ENCODE measurements around the gene ITGA11. TPM values are rescaled to one million over a fixed set of nuclear protein-coding genes. Genes with fewer than 3 reads are reported as not detected.

Gene ITGA11
- total and polyA plus RNA-seq, 2 experiments from 2014 or later: 0.03 to 0.40 TPM

DNA sequence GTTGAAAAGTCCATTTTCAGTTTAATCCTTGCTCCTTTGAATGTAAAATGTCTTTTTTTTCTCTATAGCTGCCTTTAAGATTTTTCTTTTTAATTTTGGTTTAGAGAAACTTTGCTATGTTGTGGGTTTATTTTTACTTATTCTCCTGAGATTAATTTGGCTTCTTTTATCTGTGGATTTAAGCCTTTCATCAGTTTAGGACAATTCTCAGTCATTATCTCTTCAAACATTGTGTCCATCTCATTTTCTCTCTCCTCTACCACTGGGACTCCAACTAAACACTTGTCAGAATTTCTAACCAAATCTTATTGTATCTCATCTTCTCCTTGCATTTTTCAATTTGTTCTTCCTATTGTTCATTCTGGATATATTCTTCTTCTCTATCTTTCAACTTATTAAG lies 12.4 kb upstream of the ITGA11 start (continued):
- TF ChIP-seq, protein P1, sequence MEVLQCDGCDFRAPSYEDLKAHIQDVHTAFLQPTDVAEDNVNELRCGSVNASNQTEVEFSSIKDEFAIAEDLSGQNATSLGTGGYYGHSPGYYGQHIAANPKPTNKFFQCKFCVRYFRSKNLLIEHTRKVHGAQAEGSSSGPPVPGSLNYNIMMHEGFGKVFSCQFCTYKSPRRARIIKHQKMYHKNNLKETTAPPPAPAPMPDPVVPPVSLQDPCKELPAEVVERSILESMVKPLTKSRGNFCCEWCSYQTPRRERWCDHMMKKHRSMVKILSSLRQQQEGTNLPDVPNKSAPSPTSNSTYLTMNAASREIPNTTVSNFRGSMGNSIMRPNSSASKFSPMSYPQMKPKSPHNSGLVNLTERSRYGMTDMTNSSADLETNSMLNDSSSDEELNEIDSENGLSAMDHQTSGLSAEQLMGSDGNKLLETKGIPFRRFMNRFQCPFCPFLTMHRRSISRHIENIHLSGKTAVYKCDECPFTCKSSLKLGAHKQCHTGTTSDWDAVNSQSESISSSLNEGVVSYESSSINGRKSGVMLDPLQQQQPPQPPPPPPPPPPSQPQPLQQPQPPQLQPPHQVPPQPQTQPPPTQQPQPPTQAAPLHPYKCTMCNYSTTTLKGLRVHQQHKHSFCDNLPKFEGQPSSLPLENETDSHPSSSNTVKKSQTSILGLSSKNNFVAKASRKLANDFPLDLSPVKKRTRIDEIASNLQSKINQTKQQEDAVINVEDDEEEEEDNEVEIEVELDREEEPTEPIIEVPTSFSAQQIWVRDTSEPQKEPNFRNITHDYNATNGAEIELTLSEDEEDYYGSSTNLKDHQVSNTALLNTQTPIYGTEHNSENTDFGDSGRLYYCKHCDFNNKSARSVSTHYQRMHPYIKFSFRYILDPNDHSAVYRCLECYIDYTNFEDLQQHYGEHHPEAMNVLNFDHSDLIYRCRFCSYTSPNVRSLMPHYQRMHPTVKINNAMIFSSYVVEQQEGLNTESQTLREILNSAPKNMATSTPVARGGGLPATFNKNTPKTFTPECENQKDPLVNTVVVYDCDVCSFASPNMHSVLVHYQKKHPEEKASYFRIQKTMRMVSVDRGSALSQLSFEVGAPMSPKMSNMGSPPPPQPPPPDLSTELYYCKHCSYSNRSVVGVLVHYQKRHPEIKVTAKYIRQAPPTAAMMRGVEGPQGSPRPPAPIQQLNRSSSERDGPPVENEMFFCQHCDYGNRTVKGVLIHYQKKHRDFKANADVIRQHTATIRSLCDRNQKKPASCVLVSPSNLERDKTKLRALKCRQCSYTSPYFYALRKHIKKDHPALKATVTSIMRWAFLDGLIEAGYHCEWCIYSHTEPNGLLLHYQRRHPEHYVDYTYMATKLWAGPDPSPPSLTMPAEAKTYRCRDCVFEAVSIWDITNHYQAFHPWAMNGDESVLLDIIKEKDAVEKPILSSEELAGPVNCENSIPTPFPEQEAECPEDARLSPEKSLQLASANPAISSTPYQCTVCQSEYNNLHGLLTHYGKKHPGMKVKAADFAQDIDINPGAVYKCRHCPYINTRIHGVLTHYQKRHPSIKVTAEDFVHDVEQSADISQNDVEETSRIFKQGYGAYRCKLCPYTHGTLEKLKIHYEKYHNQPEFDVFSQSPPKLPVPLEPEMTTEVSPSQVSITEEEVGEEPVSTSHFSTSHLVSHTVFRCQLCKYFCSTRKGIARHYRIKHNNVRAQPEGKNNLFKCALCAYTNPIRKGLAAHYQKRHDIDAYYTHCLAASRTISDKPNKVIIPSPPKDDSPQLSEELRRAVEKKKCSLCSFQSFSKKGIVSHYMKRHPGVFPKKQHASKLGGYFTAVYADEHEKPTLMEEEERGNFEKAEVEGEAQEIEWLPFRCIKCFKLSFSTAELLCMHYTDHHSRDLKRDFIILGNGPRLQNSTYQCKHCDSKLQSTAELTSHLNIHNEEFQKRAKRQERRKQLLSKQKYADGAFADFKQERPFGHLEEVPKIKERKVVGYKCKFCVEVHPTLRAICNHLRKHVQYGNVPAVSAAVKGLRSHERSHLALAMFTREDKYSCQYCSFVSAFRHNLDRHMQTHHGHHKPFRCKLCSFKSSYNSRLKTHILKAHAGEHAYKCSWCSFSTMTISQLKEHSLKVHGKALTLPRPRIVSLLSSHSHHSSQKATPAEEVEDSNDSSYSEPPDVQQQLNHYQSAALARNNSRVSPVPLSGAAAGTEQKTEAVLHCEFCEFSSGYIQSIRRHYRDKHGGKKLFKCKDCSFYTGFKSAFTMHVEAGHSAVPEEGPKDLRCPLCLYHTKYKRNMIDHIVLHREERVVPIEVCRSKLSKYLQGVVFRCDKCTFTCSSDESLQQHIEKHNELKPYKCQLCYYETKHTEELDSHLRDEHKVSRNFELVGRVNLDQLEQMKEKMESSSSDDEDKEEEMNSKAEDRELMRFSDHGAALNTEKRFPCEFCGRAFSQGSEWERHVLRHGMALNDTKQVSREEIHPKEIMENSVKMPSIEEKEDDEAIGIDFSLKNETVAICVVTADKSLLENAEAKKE (CRISPR knock-in tag; IDR thresholded peaks at IDR 0.05): no peak
- TF ChIP-seq POLR2AphosphoS5 (IDR thresholded peaks at IDR 0.05; ENCODE audit: low read depth) (no peak), NANOG (IDR thresholded peaks at IDR 0.05; ENCODE audit: borderline replicate concordance) (no peak), JUNB (IDR thresholded peaks at IDR 0.05; ENCODE audit: unreplicated experiment) (no peak), EZH2 (IDR thresholded peaks at IDR 0.05; ENCODE audit: low read depth, unreplicated experiment) (no peak)

DNA sequence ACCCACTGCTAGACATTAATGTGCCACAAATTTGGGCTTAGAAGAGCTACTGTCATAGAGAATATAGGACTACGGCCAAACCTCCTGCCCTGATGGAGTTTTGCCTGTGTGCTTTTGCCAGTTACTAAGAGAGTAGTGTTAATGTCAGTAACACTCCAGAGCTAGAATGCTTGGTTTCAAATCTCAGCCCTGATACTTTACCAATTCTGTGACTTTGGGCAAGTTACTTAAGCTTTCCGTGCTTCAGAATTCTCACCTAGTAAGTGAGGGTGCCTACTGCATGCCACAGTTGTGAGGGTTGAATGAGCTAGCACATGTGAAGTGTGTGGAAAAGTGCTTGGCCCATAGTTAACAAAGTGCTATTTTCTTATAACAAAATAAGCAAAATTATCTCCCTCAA lies 10.9 kb upstream of the ITGA11 start:
- H3K4me2 ChIP-seq: no peak overlapping the region
- H3K79me2 ChIP-seq (replicated peaks; ENCODE audit: insufficient read depth): no peaks in the 10 kb centered on the region
- H2AFZ ChIP-seq: no peak overlapping the region
- H3F3A ChIP-seq (replicated peaks; ENCODE audit: low read depth): no peaks in the 10 kb centered on the region
- H3K4me3 ChIP-seq: no peak overlapping the region
- Mint-ChIP-seq H3K4me1 (no peaks in the 10 kb centered on the region), H3K9me3 (no peaks in the 10 kb centered on the region), H3K27me3 (ENCODE audit: insufficient read depth, low read depth, poor library complexity) (peaks cover 8% of the 10 kb centered on the region), H3K4me3 (no peak overlapping the region), H3K27ac (no peak overlapping the region), H3K36me3 (ENCODE audit: low read depth) (no peaks in the 10 kb centered on the region)
- no peaks in the 10 kb centered on the region for H3K4me1 ChIP-seq (ENCODE audit: insufficient read depth)
- ATAC-seq (no peak), DNase-seq (ENCODE audit: low spot score) (no peak)
- no peaks in the 10 kb centered on the region for H3K36me3 ChIP-seq (ENCODE audit: insufficient read depth)
- no peaks in the 10 kb centered on the region for H4K20me1 ChIP-seq (replicated peaks; ENCODE audit: insufficient read depth)
- no peaks in the 10 kb centered on the region for H3K27me3 ChIP-seq (ENCODE audit: insufficient read depth)
- peaks cover 6% of the 10 kb centered on the region; the same call in 1 of the 2 replicates for H3K9me2 ChIP-seq (ENCODE audit: insufficient read depth)
- H3K27ac ChIP-seq (ENCODE audit: low read depth): no peak overlapping the region
- no peak for TF ChIP-seq NANOG (IDR thresholded peaks at IDR 0.05; ENCODE audit: borderline replicate concordance)
- TF ChIP-seq, protein P2, sequence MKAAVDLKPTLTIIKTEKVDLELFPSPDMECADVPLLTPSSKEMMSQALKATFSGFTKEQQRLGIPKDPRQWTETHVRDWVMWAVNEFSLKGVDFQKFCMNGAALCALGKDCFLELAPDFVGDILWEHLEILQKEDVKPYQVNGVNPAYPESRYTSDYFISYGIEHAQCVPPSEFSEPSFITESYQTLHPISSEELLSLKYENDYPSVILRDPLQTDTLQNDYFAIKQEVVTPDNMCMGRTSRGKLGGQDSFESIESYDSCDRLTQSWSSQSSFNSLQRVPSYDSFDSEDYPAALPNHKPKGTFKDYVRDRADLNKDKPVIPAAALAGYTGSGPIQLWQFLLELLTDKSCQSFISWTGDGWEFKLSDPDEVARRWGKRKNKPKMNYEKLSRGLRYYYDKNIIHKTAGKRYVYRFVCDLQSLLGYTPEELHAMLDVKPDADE (IDR thresholded peaks at IDR 0.05): no peak
- no peak for TF ChIP-seq POLR2AphosphoS5 (IDR thresholded peaks at IDR 0.05; ENCODE audit: low read depth)
- TF ChIP-seq CREB1 (CRISPR knock-in tag; IDR thresholded peaks at IDR 0.05; ENCODE audit: low read depth): no peak
- TF ChIP-seq, protein P3, sequence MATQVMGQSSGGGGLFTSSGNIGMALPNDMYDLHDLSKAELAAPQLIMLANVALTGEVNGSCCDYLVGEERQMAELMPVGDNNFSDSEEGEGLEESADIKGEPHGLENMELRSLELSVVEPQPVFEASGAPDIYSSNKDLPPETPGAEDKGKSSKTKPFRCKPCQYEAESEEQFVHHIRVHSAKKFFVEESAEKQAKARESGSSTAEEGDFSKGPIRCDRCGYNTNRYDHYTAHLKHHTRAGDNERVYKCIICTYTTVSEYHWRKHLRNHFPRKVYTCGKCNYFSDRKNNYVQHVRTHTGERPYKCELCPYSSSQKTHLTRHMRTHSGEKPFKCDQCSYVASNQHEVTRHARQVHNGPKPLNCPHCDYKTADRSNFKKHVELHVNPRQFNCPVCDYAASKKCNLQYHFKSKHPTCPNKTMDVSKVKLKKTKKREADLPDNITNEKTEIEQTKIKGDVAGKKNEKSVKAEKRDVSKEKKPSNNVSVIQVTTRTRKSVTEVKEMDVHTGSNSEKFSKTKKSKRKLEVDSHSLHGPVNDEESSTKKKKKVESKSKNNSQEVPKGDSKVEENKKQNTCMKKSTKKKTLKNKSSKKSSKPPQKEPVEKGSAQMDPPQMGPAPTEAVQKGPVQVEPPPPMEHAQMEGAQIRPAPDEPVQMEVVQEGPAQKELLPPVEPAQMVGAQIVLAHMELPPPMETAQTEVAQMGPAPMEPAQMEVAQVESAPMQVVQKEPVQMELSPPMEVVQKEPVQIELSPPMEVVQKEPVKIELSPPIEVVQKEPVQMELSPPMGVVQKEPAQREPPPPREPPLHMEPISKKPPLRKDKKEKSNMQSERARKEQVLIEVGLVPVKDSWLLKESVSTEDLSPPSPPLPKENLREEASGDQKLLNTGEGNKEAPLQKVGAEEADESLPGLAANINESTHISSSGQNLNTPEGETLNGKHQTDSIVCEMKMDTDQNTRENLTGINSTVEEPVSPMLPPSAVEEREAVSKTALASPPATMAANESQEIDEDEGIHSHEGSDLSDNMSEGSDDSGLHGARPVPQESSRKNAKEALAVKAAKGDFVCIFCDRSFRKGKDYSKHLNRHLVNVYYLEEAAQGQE (IDR thresholded peaks at IDR 0.05; ENCODE audit: unreplicated experiment): no peak
- no peak for TF ChIP-seq EZH2 (IDR thresholded peaks at IDR 0.05; ENCODE audit: low read depth, unreplicated experiment)
- no peak for TF ChIP-seq ZNF331 (CRISPR knock-in tag; IDR thresholded peaks at IDR 0.05; ENCODE audit: low read depth)
- no peak for TF ChIP-seq EZH2phosphoT487 (IDR thresholded peaks at IDR 0.05; ENCODE audit: unreplicated experiment)
- TF ChIP-seq STAT1 (IDR thresholded peaks at IDR 0.05; ENCODE audit: unreplicated experiment): no peak
- no peak for TF ChIP-seq ZNF114 (CRISPR knock-in tag; IDR thresholded peaks at IDR 0.05)

Data from GM23338 (cell line).